Measurements from ENCODE around the gene CUBN.

The CUBN gene

DNA sequence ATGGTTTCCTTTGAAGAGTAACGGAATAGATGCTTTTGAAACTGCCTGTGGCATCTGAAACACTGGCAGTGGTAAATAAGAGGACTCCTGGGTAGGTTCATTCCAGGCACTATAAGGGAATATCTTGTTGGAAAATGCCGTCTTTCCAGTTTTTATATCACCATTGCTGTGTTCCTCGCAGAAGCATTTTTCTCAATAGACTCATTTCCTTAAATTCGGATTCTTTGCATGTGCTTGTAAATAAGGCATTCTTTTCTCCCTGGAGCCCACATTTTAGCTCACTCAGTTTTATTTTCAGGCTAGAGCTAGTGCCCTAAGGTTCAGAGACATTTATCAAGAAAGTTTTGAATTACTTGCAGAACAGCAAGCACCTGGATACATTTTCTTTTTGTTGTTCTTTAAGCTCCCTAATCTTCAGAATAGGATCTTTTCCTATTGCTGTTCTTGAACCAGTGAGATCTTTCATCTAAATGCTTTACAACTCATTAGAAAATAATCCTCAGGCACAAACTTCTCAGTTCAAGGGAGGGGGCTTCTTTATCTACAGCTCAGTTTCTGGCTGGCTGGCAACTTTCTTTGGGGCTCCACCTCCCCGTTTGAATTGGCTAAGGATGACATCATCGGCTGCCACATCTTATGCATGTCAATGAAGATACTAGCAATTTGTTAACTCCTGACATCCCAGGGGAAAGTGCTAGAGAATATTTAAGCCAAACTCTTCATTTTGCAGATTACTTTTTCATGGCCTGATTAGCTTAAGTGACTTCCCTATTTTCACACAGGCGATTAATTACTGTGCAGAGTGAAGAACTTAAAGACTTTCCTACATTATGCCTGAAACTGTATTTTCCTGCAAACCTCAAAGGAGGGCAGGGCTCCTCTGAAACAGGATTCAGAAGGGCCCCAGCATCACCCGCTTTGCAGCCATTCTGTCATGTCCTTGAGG lies 178.7 kb downstream of the CUBN start:
- no peak for DNase-seq (ENCODE audit: low read depth)

GRCh38 chr10:16949816-16950215 lies 179.8 kb downstream of the CUBN start:
- DNase-seq (ENCODE audit: low read depth), result no peak

DNA sequence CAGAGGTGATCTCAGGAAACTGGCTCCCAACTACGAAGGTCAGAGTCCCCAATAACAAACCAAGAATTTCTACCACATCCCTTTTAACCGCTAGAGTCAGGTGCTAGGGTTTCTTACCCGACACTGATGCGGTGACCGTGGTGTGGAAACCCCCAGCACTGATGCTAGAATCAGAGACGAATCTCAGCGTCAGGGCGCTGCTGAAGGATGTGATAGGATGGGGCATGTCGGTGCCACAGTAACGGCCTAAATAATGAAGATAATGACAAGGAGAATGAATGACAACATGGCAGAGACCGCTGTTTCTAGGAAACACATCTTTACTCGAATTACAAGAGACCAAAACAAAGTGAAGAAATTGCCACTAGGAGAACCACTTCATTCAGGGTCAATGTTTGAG lies 181.2 kb downstream of the CUBN start:
- no peak for DNase-seq (ENCODE audit: low read depth)

- DNase-seq (ENCODE audit: low read depth), result no peak
Observed at GRCh38 chr10:16947069-16947468, 182.5 kb downstream of the CUBN start.

- DNase-seq (ENCODE audit: low read depth), result no peak
Observed at GRCh38 chr10:16945593-16945992, 184.0 kb downstream of the CUBN start.

GRCh38 chr10:16944986-16945385 lies 184.6 kb downstream of the CUBN start:
- no peak for DNase-seq (ENCODE audit: low read depth)

DNA sequence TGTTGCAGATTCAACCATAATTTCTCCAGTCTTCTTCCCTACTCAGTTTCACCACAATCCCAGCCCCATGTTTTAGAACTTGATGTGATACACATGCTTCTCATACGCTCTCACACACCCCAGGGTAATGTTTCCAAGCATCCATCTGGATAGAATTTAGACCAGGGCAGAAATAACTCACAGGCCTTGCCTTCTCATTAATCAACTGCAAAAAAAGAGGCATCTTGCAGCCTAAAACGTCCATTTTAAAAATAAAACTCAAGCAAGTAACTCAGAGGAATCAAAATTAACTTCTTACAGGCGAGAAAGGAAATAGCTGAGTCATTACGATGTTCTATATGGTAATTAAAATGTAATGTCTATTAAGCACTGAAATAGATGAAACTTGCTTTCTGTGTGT lies 185.2 kb downstream of the CUBN start:
- DNase-seq (ENCODE audit: low read depth), result no peak

GRCh38 chr10:16943295-16944285 lies 186.0 kb downstream of the CUBN start:
- no peak for DNase-seq (ENCODE audit: low read depth)

DNA sequence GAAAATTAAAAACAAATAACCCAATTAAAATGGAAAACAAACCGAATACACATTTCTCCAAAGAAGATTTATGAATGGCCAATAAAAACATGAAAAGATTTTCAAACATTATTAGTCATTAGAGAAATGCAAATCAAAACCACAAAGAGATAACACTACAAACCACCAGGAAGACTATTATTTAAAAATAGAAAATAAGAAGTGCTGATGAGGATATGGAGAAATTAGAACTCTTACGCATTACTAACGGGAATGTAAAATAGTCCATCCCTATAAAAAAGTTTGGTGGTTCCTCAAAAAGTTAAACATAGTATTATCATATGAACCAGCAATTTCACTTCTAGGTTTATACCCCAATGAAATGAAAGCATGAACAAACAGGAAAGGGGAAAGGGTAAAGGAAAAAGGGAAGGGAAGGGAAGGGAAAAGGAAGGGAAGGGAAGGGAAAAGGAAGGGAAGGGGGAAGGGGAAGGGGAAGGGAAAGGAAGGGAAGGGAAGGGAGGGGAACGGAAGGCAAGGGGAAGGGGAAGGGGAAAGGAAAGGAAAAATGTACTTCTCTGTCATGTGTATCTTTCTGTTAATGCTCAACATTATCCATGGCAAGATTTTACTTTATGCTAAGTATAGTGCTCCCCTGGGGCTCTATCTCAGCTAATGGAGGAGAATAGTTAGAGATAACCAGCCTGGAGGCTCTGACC lies 187.1 kb downstream of the CUBN start:
- no peak for DNase-seq (ENCODE audit: low read depth)

DNA sequence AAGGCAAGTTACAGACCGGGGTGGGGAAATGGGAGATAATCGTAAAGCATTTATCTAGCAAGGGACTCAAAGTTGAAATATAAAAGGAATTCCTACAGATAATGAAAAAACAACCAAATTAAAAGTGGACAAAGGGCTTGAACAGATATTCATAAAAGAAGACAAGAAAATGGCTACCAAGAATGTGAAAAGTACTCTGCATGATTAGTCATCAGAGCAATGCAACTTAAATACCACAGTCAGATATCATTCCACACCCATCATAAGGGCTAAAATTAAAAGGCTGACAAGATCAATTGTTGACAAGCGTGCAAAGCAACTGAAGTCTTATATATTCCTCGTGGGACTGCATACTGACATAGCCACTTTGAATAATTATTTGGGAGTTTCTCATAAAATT lies 187.7 kb downstream of the CUBN start:
- DNase-seq (ENCODE audit: low read depth), result no peak

DNA sequence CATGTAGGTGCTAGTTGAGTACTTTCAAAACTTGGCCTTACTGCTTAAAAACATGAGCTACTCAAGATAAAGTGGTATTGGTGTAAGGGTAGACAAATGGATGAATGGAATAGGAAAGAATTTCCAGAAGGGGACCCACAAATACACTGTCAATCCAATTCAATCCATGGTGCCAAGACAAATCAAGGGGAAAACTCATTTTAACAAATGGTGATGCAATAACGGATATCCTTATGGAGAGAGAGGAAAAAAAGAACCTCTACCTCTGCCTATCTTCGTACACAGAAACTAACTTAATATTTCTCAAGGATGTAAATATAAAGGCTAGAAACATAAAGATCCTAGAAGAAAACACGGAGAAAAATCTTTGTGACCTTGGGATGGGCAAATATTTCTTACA lies 188.5 kb downstream of the CUBN start:
- no peak for DNase-seq (ENCODE audit: low read depth)

DNA sequence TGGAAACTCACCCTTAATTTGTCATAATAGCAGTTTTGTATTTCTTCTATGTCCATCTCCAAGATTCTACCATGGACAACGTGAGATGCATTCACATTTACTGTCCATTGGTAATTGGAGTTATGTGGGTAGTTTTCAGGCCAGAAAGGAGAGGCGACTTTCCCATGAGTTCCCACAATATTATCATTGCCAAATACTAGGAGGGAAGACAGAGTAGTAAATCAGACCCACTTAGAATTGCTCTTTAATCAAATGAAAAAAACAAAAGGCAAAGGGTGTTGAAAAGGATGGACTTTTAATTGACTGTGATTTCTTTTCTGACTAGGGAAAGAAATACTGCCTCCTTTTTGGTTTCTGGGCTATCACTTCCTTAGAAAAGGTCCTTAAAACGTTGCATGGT lies 190.7 kb downstream of the CUBN start:
- DNase-seq (ENCODE audit: low read depth), result no peak

- DNase-seq (ENCODE audit: low read depth), result no peak
Observed at GRCh38 chr10:16934461-16934860, 195.2 kb downstream of the CUBN start.

DNA sequence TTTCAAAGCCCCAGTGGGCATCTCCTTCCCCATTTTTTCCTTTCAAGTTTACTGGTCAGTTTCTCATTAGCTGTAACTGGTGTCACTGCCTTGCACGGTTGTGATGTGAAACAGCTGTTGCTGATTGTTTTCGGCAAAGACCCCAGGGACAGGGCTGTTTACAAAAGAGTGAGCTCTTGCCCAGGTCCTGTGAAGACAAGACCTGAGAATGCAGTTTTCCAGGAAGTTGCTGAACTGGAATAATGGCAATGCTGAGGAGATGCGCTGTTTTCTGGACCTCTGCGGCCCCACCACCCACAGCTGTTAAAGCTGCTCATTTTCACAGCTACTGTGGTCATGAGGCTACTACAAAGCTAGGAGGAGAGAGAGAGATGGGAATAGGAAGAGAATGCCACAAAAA lies 195.8 kb downstream of the CUBN start:
- DNase-seq (ENCODE audit: low read depth), result no peak

- no peak for DNase-seq (ENCODE audit: low read depth)
Observed at GRCh38 chr10:16931930-16932329, 197.7 kb downstream of the CUBN start.

DNA sequence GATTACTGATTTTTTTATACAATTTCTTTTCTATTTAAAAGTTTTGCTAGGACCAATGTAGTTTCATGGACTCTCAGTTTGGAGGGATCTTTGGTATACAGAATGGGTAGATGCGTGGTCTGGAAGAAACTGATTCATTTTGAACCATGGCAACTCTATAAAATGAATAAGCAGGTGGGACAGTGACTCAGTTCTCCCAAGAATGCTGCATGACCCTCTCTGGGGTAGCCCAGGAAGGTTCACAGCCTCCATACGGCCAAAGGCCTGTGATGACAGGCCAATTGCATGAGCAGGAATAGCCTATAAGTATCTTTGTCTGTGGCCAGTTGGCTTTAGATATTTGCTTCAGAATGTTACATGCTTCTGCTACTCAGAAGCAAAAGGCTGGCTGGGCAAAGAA lies 199.1 kb downstream of the CUBN start:
- no peak for DNase-seq (ENCODE audit: low read depth)

DNA sequence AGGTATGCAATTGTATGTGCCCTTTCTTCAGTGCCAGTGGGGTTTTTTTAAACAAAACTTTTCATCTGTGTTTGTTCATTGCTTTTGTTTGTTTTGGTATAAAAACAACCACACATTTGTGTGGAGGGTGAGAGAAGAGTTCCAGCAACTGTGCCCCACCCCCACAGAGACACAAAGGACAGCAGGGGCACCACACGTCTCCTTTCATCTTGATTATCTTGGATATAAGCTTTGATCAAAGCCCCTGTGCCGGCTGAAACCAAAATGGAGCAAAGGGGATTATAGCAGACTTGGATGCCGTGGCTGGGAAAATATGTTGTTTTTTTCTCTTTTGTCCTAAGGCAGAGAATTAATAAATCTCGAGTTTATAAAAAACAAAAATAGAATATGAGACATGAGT lies 200.5 kb downstream of the CUBN start:
- DNase-seq (ENCODE audit: low read depth), result no peak

- DNase-seq (ENCODE audit: low read depth), result no peak
Observed at GRCh38 chr10:16927546-16927945, 202.1 kb downstream of the CUBN start.

DNA sequence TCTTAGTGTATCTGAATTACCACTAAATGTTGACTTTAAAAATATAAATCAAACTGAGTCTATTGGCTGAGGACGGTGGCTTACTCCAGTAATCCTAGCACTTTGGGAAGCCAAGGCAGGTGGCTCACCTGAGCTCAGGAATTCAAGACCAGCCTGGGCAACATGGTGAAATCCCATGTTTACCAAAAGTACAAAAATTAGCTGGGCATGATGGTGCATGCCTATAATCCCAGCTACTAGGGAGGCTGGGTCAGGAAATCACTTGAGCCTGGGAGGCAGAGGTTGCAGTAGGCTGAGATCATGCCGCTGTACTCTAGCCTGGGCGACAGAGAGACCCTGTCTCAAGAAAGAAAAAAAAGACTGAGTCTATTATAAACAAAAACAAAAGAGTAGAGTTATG lies 205.9 kb downstream of the CUBN start:
- no peak for DNase-seq (ENCODE audit: low read depth)

- DNase-seq (ENCODE audit: low read depth), result no peak
Observed at GRCh38 chr10:16923309-16923708, 206.3 kb downstream of the CUBN start.

- no peak for DNase-seq (ENCODE audit: low read depth)
Observed at GRCh38 chr10:16919121-16919982, 210.3 kb downstream of the CUBN start.

All from HS-27A (cell line).